HG03432 (cell line): ENCODE data around the gene PLK5.
"Not testable (repeated sequence)": the region's sequence is repeated elsewhere in the genome, so short reads cannot be mapped to it uniquely, and the experiment has no call there.

Experiments
- ATAC-seq: cut with Tn5 transposase; IDR thresholded peaks from one replicate; pipeline ENCODE4 v1.9.1; 2021; ENCODE audit warnings: mild to moderate bottlenecking, moderate library complexity; ENCODE audit not compliant: unreplicated experiment

PLK5 gene

GRCh38 chr19:1491114-1491848, 32.6 kb upstream of the PLK5 start, which contains the start of gene REEP6:
Gene REEP6, plus strand, starts transcription at chr19:1491181. Its CDS starts 89 bp downstream, at chr19:1491270.
- no peak for ATAC-seq

DNA sequence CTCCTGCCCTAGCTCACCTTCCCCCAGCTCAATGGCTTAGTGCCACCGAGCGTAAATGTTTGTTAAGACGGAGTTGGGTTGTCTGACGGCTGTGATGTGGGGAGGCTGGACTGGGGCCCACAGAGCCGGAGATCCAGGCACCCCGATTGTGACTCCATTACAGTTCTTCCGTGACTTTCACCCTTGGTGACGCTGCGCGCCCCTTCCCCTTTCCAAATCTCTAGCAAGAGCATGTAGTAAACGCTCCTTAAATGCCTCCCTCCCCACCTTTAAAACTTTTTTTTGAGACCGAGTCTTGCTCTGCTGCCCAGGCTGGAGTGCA, 32.1 kb upstream of the PLK5 start:
- ATAC-seq = no peak

DNA sequence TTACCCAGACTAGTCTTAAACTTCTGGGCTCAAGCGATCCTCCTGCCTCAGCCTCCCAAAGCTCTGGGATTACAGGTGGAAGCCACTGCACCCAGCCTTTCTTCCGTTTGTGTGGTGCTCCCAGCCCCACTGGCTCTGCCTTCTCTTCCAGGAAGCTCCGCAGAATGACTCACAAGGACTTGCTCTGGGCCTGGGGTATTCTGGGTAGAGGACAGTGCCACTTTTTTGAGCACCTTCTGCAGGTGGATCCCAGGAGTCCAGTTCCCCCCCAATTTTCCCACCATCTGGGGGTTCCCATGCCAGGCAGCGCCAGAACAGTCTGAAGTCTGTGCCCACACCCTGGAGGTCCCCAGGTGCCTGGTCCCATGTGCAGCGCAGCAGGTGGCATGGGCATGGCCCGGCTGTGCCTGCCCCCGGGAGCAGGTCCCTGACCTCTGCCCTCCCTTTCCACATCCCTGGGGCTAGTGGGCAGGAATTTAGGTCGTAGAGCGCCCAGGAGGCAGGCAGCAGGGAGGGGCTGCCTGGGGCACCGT, 31.3 kb upstream of the PLK5 start:
- ATAC-seq = no peak

DNA sequence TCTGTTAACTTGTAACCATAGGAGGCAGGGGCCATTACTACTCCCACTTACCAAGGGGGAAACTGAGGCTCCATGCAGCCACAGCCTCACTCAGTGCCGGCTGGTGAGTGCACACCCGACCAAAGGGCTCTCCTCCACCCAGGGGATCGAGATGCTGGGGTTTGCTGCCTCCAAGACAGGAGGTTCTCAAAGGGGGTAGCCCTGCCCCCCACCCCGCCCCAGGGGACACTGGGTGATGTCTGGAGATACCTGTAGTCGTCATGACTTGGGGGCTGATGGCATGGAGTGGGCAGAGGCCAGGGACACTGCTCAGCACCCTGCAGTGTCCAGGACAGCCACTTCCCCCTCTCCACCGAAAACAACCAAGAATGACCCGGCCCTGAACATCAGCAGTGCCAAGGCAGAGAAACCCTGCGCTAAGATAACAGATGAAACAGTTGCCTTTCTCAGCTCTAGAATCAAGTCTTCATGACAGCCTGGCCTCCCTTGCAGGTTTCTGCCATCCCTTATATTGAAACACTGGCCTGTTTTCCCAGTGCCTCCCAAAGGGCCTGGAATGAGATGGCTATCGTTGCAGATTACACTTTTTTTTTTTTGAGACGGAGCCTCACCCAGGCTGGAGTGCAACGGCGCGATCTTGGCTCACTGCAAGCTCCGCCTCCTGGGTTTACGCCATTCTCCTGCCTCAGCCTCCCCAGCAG, 29.6 kb upstream of the PLK5 start:
- no peak for ATAC-seq

- no peak for ATAC-seq
Observed at GRCh38 chr19:1495051-1495798, 28.7 kb upstream of the PLK5 start.

DNA sequence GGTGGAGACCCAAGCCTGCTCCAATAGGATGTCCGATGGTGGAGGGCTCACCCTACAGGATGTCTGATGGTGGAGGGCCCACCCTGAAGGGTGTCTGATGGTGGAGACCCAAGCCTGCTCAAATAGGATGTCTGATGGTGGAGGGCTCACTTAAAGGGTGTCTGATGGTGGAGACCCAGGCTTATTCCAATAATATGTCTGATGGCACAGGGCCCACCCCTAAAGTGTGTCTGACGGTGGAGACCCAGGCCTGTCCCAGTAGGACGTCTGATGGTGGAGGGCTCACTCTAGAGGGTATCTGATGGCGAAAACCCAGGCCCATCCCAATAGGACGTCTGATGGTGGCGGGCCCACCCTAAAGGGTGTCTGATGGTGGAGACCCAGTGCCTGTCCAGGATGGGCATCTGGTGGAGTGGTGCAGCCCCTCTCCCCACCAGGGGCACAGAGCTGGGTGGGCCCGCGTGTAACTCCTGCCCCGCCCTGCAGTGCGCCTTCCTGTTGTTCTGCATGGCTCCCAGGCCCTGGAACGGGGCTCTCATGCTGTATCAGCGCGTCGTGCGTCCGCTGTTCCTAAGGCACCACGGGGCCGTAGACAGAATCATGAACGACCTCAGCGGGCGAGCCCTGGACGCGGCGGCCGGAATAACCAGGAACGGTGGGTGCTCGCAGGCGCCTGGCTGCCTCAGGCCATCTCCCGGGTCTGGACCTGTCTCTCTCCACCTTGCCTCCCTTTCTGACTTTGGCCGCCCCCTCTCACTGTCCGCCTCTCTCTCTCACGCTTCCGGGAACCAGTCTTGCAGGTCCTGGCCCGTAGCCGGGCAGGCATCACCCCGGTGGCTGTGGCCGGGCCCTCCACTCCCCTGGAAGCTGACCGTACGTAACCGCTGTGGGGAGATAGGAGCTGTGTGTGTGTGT, 27.8 kb upstream of the PLK5 start:
- ATAC-seq = no peak

- no peak for ATAC-seq
Observed at GRCh38 chr19:1496714-1497577, 26.9 kb upstream of the PLK5 start.

DNA sequence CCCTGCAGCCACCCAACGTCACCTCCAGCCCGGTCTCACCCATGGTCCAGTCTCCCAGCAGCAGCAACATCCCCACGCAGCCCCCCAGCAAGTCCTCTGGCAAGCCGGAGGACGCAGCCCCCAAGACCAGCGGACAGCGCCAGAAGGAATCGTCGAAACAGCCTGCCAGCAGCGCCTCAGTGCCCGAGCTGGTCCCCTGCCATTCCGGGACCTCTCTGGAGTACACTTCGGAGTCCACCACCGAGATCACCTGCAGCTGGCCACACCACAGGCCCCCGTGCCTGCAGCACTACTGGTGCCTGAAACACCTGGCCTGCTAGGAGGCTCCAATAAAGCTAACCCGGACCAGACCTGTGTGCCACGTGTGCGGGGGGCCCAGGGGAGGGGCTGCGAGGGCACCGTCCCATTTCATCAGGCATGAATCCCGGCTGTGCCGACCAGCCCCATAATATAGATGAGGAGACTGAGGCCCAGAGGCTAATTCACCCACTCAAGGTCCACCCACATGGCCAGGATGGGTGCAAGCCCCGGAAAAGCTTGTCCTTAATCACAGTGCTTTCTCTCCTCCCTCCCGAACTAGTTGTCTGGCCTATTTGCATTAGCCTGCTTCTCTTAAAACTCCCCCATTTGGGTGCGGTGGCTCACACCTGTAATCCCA, 26.2 kb upstream of the PLK5 start:
- no peak for ATAC-seq

DNA sequence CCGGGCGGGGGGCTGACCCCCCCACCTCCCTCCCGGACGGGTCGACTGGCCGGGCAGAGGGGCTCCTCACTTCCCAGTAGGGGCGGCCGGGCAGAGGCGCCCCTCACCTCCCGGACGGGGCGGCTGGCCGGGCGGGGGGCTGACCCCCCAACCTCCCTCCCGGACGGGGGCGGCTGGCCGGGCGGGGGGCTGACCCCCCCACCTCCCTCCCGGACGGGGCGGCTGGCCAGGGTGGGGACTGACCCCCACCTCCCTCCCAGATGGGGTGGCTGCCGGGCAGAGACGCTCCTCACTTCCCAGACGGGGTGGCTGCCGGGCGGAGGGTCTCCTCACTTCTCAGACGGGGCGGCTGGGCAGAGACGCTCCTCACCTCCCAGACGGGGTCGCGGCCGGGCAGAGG, 24.6 kb upstream of the PLK5 start:
- ATAC-seq = not testable (repeated sequence)

DNA sequence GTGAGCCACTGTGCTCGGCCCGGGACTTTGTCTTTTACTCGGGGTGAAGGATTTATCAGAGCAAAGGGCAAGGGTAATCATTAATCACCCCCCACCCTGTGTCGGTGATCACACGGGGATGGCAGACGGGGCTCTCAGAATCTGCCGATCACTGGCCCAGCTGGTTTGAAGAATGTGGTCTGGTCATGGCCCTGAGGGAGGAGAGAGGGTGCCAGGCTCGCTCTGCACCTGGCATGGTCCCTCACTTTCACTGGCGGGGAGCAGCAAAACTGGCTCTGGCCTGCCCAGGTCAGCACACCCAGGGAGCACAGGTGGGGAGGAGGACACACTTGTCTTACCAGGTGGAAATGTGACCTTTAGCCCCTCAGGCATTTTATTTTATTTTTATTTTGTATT, 22.7 kb upstream of the PLK5 start:
- no peak for ATAC-seq

GRCh38 chr19:1502433-1503088, 21.3 kb upstream of the PLK5 start:
- ATAC-seq = no peak

DNA sequence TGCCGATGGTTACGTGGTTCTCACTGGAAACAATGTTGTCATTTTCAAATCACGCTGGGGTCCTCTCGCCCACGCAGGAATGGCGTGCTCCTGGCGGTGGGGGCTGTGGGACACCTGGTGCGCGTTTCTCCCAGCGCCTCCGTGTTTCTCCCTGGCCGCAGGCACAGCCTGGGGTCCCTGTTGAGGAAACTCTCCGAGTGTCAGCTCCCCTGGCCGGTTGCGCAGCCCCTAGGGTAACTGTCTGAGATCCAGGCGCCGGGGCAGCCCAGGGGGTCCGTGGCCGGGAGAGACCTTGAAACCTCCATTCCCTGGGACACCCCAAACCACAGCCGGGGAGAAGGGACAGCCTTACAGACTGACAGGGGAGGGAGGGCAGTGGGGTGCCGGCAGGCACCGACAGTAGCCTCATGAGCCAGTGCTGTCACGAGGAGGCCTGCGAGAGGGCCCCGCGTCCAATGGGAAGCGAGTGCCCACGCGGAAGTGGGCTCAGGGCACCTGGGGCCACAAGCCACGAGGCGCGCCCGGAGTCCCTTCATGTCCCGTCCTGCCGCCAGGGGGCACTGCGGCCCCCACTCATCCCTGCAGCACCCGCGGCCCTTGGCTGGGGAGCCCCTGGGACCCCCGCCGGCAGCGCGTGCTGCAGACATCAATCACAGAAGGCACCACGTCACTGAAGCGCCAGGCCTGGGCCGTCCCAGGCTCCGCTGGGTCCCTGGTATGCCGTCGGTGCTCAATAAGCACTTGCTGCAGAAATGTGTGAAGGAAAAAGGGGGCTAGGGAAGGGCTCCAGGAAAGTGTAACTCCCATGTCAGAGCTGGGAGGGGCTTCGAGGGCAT, 20.6 kb upstream of the PLK5 start:
- ATAC-seq = no peak

- no peak for ATAC-seq
Observed at GRCh38 chr19:1503925-1504773, 19.7 kb upstream of the PLK5 start.

DNA sequence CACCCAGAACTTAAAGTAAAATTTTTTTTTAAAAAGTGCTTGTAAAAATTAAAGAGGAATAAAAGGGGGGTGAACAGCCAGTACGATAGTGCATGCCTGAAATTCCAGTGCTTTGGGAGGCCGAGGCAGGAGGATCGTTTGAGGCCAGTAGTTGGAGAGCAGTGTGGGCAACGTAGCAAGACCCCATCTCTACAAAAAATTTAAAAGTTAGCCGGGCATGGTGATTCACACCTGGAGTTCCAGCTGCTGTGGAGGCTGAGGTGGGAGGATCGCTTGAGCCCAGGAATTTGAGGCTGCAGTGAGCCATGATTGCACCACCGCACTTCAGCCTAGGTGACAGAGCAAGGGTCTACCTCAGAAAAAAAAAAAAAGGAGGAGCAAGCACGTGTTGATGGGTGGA, 18.9 kb upstream of the PLK5 start:
- no peak for ATAC-seq

GRCh38 chr19:1505991-1506881, 17.6 kb upstream of the PLK5 start:
- ATAC-seq = no peak

- ATAC-seq = no peak
Observed at GRCh38 chr19:1507192-1507660, 16.7 kb upstream of the PLK5 start.
